Thymus (tissue), 11 donors: ENCODE results near the gene RAB31. TPM values are rescaled to one million over a fixed set of nuclear protein-coding genes. Genes with fewer than 3 reads are reported as not detected.
"Not testable (repeated sequence)": the region's sequence is repeated elsewhere in the genome, so short reads cannot be mapped to it uniquely, and the experiment has no call there.

Source experiments
- DNase-seq, 9 donors: peaks; one replicate each; pipeline ENCODE4 v3.0.0-alpha.2; 2013; ENCODE audit warnings: low spot score in 9 of 9, low read depth in 6 of 9, missing footprints in 1 of 9
- H3K27ac ChIP-seq, 2 donors: one replicate each; pipeline ENCODE4 v1.5.1; 2013; ENCODE audit warnings: control low read depth in 1 of 2, low read depth in 1 of 2, low read length in 1 of 2, mild to moderate bottlenecking in 1 of 2, moderate library complexity in 1 of 2
- H3K27me3 ChIP-seq, 2 donors: one replicate each; pipeline ENCODE4 v1.5.1; 2013; ENCODE audit warnings: low read length in 1 of 2; ENCODE audit not compliant: control insufficient read depth in 2 of 2, insufficient read depth in 1 of 2
- H3K36me3 ChIP-seq, 2 donors: one replicate each; pipeline ENCODE4 v1.5.1; 2013; ENCODE audit warnings: low read length in 1 of 2, mild to moderate bottlenecking in 1 of 2, moderate library complexity in 1 of 2; ENCODE audit not compliant: control insufficient read depth in 2 of 2, insufficient read depth in 2 of 2
- H3K4me1 ChIP-seq, 2 donors: one replicate each; pipeline ENCODE4 v1.5.1; 2013; ENCODE audit warnings: low read length in 2 of 2; ENCODE audit not compliant: control insufficient read depth in 2 of 2, insufficient read depth in 2 of 2
- H3K4me3 ChIP-seq, 2 donors: one replicate each; pipeline ENCODE4 v1.5.1; 2013; ENCODE audit warnings: low read length in 2 of 2, control low read depth in 1 of 2, mild to moderate bottlenecking in 1 of 2
- H3K9me3 ChIP-seq, 2 donors: one replicate each; pipeline ENCODE4 v1.5.1; 2013; ENCODE audit warnings: low read length in 1 of 2, mild to moderate bottlenecking in 1 of 2; ENCODE audit not compliant: control insufficient read depth in 2 of 2, insufficient read depth in 1 of 2
- WGBS: extraction: QIAGEN DNeasy Blood & Tissue Kit; methylation state at CpG from one replicate; pipeline ENCODE4 v1.1.7; 2013; 5-methylcytosine and 5-hydroxymethylcytosine counted together
- polyA plus RNA-seq: library from polyadenylated mRNA; stranded (reverse); fragments of 200-250 nt; gene quantifications from one replicate; pipeline ENCODE4 v1.2.3, GENCODE V29; 2013
- total RNA-seq: library from RNA; stranded (reverse); fragments of 120-200 nt; gene quantifications from one replicate; pipeline ENCODE4 v1.2.4, GENCODE V29; 2013
- donor health status: healthy.

RAB31 gene
- total and polyA plus RNA-seq, 2 donors = 10.1 to 17.8 TPM

DNA sequence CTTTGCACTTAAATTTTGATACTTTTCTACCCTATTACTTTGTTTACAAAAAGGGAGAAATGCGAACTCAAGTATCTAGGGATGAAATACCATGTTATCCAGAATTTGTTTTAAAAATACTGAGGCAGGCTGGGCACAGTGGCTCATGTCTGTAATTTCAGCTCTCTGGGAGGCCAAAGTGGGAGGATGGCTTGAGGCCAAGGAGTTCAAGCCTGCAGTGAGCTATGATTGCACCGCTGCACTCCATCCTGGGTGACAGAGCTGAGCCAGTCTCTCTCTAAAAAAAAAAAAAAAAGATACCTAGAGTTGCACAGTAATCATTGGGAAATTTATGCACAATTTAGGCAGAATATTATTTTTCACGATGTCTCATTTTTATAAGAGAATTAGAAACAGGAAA, 193.3 kb downstream of the RAB31 start:
- H3K36me3 ChIP-seq = no peaks in the 10 kb centered on the region
- no peak overlapping the region for H3K27ac ChIP-seq
- no peaks in the 10 kb centered on the region for H3K27me3 ChIP-seq
- H3K4me3 ChIP-seq = no peak overlapping the region
- DNase-seq = no peak
- 97% methylated on average over 3 of the region's 3 CpGs for WGBS
- H3K9me3 ChIP-seq = no peaks in the 10 kb centered on the region
- no peaks in the 10 kb centered on the region for H3K4me1 ChIP-seq

GRCh38 chr18:9902264-9902663, 194.2 kb downstream of the RAB31 start:
- H3K27ac ChIP-seq, H3K9me3 ChIP-seq, H3K27me3 ChIP-seq, DNase-seq, H3K4me1 ChIP-seq, H3K4me3 ChIP-seq, H3K36me3 ChIP-seq: not testable (repeated sequence)
- WGBS = 96% methylated on average over 14 of the region's 14 CpGs

DNA sequence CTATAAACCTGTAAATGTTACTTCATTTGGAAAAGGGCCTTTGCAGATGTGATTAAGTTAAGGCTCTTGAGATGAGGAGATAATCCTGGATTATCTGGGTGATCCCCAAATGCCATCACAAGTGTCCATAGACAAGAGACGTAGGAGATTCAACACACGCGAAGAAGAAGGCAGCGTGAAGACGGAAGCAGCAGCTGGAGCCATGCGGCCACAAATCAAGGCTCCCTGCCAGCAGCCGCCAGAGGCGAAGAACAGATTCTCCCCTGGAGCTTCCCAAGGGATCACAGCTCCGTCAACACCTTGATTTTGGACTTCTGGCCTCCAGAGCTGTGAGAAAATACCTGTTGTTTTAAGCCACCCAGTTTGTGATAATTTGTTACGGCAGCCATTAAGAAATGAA, 194.7 kb downstream of the RAB31 start:
- Histone ChIP-seq H3K36me3 (no peaks in the 10 kb centered on the region), H3K27ac (no peak overlapping the region)
- no peak for DNase-seq

DNA sequence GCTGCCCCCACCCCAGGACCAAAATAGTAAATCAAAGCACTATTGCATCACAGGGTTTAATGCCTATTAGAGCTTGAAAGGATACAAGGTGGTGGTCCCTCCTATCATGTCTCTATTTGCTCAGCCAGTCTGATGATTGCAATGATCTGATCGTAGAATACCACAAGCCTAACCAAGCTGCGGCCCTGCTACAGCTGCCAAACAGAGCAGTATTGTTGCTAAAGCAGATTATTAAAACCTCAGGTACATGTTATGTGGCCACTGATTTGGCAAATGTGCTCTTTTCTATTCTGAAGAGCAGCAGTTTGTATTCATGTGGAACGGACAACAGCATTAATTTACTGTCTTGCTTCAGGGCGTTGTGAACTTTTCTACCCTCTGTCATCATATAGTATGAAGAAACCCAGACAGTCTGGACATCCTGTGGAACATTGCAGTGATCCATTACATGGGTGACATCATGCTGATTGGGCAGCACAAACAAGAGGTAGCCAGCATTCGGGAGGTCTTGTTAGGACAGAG, 197.4 kb downstream of the RAB31 start:
- no peaks in the 10 kb centered on the region for H3K9me3 ChIP-seq
- WGBS = 90% methylated on average over 5 of the region's 5 CpGs
- H3K36me3 ChIP-seq = no peaks in the 10 kb centered on the region
- H3K4me3 ChIP-seq = no peak overlapping the region
- H3K27ac ChIP-seq = no peak overlapping the region
- DNase-seq = no peak
- no peaks in the 10 kb centered on the region for H3K4me1 ChIP-seq
- H3K27me3 ChIP-seq = no peaks in the 10 kb centered on the region

More for the DNA sequence above, 194.7 kb downstream of the RAB31 start:
- 97% methylated on average over 10 of the region's 10 CpGs for WGBS
- Histone ChIP-seq H3K4me1 (no peaks in the 10 kb centered on the region), H3K4me3 (no peak overlapping the region), H3K9me3 (no peaks in the 10 kb centered on the region), H3K27me3 (no peaks in the 10 kb centered on the region)

DNA sequence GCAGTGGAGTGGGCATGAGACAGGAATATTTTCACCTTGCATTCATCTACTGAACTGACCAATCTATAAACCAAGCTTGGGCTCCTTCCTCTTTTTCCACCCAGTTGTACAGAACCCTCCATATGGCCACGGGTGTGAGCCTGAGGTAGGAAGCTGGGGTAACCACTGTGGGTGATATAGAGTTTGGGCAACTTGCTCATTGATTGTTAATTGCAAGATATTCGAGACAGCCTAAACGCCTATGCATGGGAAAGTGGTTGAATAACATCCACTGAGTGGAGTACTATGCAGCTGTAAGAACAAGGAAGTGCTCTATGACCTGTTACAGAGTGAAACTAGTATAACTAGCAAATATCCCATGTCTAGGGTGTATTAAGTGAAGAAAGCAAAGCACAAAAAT, 198.4 kb downstream of the RAB31 start:
- H3K27ac ChIP-seq = no peak overlapping the region
- H3K36me3 ChIP-seq = no peaks in the 10 kb centered on the region
- DNase-seq = no peak
- H3K4me3 ChIP-seq = no peak overlapping the region
- WGBS = 66% methylated on average over 3 of the region's 3 CpGs
- H3K27me3 ChIP-seq = no peaks in the 10 kb centered on the region
- H3K4me1 ChIP-seq = no peaks in the 10 kb centered on the region
- no peaks in the 10 kb centered on the region for H3K9me3 ChIP-seq

GRCh38 chr18:9907867-9908266, 199.8 kb downstream of the RAB31 start:
- Histone ChIP-seq H3K4me1 (no peaks in the 10 kb centered on the region), H3K27ac (no peak overlapping the region), H3K27me3 (no peaks in the 10 kb centered on the region), H3K4me3 (no peak overlapping the region), H3K36me3 (no peaks in the 10 kb centered on the region), H3K9me3 (no peaks in the 10 kb centered on the region)
- WGBS = 99% methylated on average over 4 of the region's 4 CpGs
- DNase-seq = no peak

DNA sequence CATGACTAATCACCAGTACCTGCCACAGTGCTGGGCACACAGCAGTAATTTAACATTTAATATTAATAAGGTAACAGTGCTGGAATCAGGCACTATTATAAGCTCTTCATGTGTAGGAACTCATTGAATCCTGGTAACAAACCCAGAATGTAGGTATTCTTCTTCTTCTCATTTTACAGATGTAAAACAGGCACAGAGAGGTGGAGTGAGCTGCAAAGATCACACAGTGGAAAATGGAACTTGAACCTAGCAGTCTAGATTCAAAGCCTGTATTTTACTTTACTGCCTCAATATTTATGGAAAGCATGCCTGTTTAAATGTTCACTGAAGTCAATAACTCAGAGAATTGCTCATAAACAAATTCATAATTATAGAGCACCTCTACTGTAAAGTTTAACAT, 202.0 kb downstream of the RAB31 start:
- Histone ChIP-seq H3K36me3 (no peaks in the 10 kb centered on the region), H3K4me3 (no peak overlapping the region), H3K9me3 (no peaks in the 10 kb centered on the region), H3K4me1 (peaks cover 3% of the 10 kb centered on the region in 2 donors), H3K27ac (no peak overlapping the region), H3K27me3 (no peaks in the 10 kb centered on the region)
- DNase-seq = no peak

DNA sequence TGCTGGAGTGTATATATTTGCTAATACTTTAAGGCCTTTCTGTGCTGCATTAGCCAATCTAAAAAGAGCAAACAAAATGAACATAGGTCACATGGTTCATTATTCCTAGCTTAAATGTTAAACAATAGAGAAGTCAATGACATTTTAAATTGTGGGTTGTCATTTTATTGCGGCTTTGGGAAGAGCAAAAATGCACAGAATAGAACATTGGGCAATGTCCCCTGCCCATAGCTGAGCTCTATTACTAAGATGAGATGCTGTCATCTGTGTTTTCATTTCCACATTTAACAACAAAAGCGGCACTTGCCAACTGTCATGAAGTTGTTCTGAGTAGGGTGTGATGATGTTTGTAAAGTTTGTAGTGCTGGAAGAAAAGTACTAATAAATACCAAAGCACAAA, 202.6 kb downstream of the RAB31 start:
- no peaks in the 10 kb centered on the region for H3K27me3 ChIP-seq
- no peaks in the 10 kb centered on the region for H3K9me3 ChIP-seq
- no peaks in the 10 kb centered on the region for H3K36me3 ChIP-seq
- no peak overlapping the region for H3K4me3 ChIP-seq
- WGBS = 98% methylated on average over 2 of the region's 2 CpGs
- peaks cover 3% of the 10 kb centered on the region in 2 donors for H3K4me1 ChIP-seq
- no peak for DNase-seq
- no peak overlapping the region for H3K27ac ChIP-seq

DNA sequence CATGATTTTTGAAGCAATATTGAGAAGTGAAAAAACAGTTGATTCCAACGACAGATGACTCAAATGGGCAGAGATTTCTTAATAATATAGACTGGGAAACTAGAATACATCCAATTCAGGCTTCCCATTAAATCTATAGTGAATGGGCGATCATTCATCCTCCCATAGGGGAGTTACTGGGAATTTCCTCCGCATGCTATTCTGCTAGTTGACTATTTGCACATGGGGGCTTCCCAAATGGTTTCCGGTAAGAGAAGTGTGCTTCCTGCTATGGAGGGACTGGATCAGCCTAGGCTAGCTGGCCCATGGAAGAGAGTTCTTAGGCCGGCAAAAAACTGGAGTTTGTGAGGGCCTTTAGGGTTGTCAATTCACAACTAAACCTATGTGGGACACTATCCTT, 203.1 kb downstream of the RAB31 start:
- Histone ChIP-seq H3K36me3 (no peaks in the 10 kb centered on the region), H3K4me1 (peaks cover 3 to 4% of the 10 kb centered on the region in 2 donors), H3K27ac (no peak overlapping the region), H3K27me3 (no peaks in the 10 kb centered on the region), H3K4me3 (no peak overlapping the region), H3K9me3 (no peaks in the 10 kb centered on the region)
- 97% methylated on average over 5 of the region's 5 CpGs for WGBS
- DNase-seq = no peak
